ENCODE data around the gene ZRANB2.
A peak's percentile ranks its signal among the peaks of the same experiment; 100 is the strongest.

ZRANB2 gene

DNA sequence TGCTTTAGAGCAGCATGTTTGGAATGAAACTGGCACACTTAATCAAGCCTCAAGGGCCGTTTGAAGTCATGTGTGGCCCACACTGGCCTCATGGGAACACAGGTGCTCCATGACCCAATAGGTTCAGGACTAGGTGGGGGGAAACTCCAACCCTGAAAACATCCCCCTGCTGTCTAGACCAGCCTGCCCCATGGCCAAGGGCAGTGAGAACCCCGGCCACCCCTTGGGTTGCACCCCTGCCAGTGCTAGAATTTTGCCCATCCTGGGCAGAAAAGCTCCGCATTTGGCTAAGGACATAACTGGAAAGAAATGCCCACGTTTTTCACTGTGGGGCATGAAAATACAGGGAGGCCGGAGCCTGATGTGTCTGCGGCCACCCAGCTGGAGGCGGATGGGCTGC lies 27.1 kb downstream of the ZRANB2 start:
- Histone ChIP-seq H3K27ac (ENCODE audit: low read depth, low read length) (no peak overlapping the region), H3K4me1 (ENCODE audit: control insufficient read depth in 1 of 2, insufficient read depth in 2 of 2, low read length in 2 of 2) (no peaks in the 10 kb centered on the region), H3K23ac (ENCODE audit: low read length) (no peak overlapping the region), H3K9me3 (ENCODE audit: insufficient read depth, low read depth, low read length) (no peaks in the 10 kb centered on the region), H3K9ac (ENCODE audit: low read length) (no peak overlapping the region), H4K91ac (ENCODE audit: low read depth, low read length) (no peak overlapping the region), H3K4ac (ENCODE audit: low read depth, low read length) (no peak overlapping the region), H4K12ac (ENCODE audit: low read depth, low read length) (no peak overlapping the region), H3K79me2 (ENCODE audit: control insufficient read depth, insufficient read depth, low read length, poor library complexity) (no peaks in the 10 kb centered on the region), H3K18ac (ENCODE audit: low read length) (no peak overlapping the region), H3K36me3 (ENCODE audit: control insufficient read depth in 1 of 2, insufficient read depth in 2 of 2, low read length in 2 of 2) (no peaks in the 10 kb centered on the region), H3K14ac (ENCODE audit: low read length) (no peak overlapping the region), H2BK5ac (ENCODE audit: low read depth, low read length, poor library complexity) (no peak overlapping the region), H3K27me3 (ENCODE audit: insufficient read depth, low read length) (no peaks in the 10 kb centered on the region), H3K4me3 (ENCODE audit: low read depth, low read length) (no peak overlapping the region), H2BK12ac (ENCODE audit: low read length) (no peak overlapping the region), H4K8ac (ENCODE audit: low read depth, low read length) (no peak overlapping the region), H3K79me1 (ENCODE audit: low read length) (no peaks in the 10 kb centered on the region), H2BK120ac (ENCODE audit: insufficient read depth, low read length, poor library complexity) (no peak overlapping the region), H3K4me2 (ENCODE audit: low read length) (no peak overlapping the region), H2AK5ac (ENCODE audit: low read length) (no peak overlapping the region), H2AFZ (ENCODE audit: insufficient read depth, low read length, poor library complexity) (no peak overlapping the region)
- no peak for DNase-seq
- WGBS (ENCODE audit: extremely low coverage, insufficient coverage, insufficient read length): no CpG with 5 or more reads among the region's 7 CpGs

DNA sequence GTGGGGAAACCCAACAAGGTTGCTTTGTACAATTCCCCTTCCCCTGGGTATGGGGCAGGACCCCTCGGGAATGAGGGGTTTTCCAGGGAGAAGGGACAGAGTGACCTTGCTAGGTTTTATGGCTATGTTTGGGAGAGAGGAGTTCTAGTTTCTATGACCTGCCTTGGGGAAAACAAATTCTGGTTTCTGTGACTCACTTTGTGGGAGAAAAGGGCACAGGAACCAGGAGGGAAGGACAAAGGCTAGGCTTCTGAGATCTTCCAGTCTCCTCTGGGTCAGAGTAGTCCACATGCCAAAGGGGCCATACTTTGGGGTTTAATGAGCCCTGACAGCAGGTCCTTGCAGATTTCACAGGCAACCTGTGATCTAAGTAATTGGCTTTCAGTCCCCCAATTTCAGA lies 27.7 kb downstream of the ZRANB2 start:
- Histone ChIP-seq H3K18ac (ENCODE audit: low read length) (no peak overlapping the region), H3K4me2 (ENCODE audit: low read length) (no peak overlapping the region), H3K4ac (ENCODE audit: low read depth, low read length) (no peak overlapping the region), H4K91ac (ENCODE audit: low read depth, low read length) (no peak overlapping the region), H2BK12ac (ENCODE audit: low read length) (no peak overlapping the region), H4K8ac (ENCODE audit: low read depth, low read length) (no peak overlapping the region), H4K12ac (ENCODE audit: low read depth, low read length) (no peak overlapping the region), H3K23ac (ENCODE audit: low read length) (no peak overlapping the region), H2AFZ (ENCODE audit: insufficient read depth, low read length, poor library complexity) (no peak overlapping the region), H3K14ac (ENCODE audit: low read length) (no peak overlapping the region), H3K79me2 (ENCODE audit: control insufficient read depth, insufficient read depth, low read length, poor library complexity) (no peaks in the 10 kb centered on the region), H3K27ac (ENCODE audit: low read depth, low read length) (no peak overlapping the region), H2AK5ac (ENCODE audit: low read length) (no peak overlapping the region), H3K9ac (ENCODE audit: low read length) (no peak overlapping the region), H3K27me3 (ENCODE audit: insufficient read depth, low read length) (peaks cover 3% of the 10 kb centered on the region), H3K9me3 (ENCODE audit: insufficient read depth, low read depth, low read length) (no peaks in the 10 kb centered on the region), H3K4me3 (ENCODE audit: low read depth, low read length) (no peak overlapping the region), H3K36me3 (ENCODE audit: control insufficient read depth in 1 of 2, insufficient read depth in 2 of 2, low read length in 2 of 2) (no peaks in the 10 kb centered on the region), H2BK5ac (ENCODE audit: low read depth, low read length, poor library complexity) (no peak overlapping the region), H3K79me1 (ENCODE audit: low read length) (no peaks in the 10 kb centered on the region), H3K4me1 (ENCODE audit: control insufficient read depth in 1 of 2, insufficient read depth in 2 of 2, low read length in 2 of 2) (no peaks in the 10 kb centered on the region), H2BK120ac (ENCODE audit: insufficient read depth, low read length, poor library complexity) (no peak overlapping the region)
- DNase-seq: no peak
- WGBS (ENCODE audit: extremely low coverage, insufficient coverage, insufficient read length): no CpG with 5 or more reads among the region's 1 CpG

DNA sequence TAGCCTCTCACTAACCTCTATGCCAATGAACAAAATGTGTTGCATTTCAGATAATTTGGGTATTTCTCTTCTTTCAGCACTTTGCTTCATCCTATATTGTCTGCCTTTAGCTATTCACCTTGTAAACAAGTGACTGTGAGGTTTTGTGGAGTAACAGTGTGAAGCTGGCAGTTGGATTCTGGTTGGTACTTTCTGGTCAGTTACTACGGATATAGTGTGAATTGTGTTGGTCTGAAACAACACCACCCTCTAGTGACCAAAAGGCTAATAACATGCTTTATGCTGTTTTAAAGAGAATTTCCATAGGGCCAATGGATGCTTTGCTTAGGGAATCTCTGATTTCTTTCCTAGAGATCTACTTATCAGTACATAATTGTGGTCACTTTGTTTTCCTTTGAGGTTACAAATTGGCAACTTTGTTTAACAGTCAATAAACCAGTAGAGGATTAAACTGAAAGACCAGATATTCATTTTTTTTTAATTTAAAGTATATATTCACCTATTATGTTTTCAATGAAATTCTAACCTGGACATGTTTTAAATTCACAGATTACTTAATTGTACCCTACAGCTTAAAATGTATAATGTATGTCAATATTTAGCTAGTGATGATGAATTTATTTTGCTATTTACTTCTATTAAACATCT lies 30.8 kb downstream of the ZRANB2 start:
- no CpG with 5 or more reads among the region's 1 CpG for WGBS (ENCODE audit: extremely low coverage, insufficient coverage, insufficient read length)
- H2BK120ac ChIP-seq (ENCODE audit: insufficient read depth, low read length, poor library complexity): no peak overlapping the region
- no peak overlapping the region for H2AK5ac ChIP-seq (ENCODE audit: low read length)

DNA sequence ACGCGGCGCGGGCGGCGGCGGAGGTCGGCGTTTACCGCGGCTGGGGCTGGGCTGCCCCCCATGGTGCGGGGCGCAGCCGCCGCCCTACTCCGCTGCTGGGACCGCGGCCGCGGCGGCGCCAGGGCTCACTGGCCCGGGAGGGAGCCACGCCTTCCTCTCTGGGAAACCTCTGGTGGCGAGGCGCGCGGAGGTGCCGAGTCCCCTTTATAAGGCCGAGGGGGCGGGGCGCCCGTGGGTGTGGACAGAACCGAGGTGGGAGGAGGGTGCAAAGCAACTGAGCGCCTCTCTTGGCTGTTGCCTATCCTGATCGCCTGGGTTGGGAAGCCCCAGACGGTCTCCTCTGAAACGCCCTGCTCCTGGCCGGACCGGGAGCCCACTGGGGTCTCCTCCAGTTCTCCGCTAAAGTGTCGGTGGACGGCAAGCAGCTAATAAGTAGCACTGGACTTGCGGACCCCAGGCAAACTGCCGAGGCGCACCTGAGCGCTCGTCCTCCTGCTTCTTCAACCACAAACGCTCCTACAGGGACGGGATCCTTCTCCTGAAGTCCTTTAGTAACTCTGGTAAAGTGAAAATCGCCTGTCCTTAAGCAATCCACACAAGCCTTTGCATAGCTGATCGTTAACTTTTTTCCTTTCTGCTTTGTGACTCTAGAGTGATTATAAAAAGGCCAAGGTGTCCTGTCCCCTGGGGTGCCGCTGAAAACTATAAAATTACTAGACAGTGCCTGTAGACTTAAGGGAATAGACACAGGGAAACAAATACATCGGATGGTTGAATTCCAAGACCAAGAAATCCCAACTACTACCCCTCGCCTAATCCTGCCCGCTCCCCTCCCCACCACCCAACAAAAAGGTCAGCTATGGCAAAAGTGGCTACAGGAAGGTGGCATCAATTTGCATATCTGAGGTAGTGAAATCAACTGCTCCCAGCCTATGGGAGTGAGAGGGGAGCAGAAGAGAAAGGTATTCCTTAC lies 32.9 kb downstream of the ZRANB2 start, which contains the start of gene PTGER3:
TSS of gene PTGER3 (minus strand) at position 182 of the 973 bp plus-strand sequence. CDS start 239 bp downstream, outside the sequence.
- peak within 1 kb of the TSS; percentile 40 for H2AFZ ChIP-seq (ENCODE audit: insufficient read depth, low read length, poor library complexity)
- H3K4me2 ChIP-seq (ENCODE audit: low read length): peak within 1 kb of the TSS; percentile 87
- peaks cover 7% of the 10 kb centered on the region for H3K9me3 ChIP-seq (ENCODE audit: insufficient read depth, low read depth, low read length)
- H3K4ac ChIP-seq (ENCODE audit: low read depth, low read length): no peak within 1 kb of the TSS
- no peaks in the 10 kb centered on the region for H3K79me1 ChIP-seq (ENCODE audit: low read length)
- no peak within 1 kb of the TSS for H3K9ac ChIP-seq (ENCODE audit: low read length)
- no CpG with 5 or more reads among the region's 56 CpGs for WGBS (ENCODE audit: extremely low coverage, insufficient coverage, insufficient read length)
- no peak within 1 kb of the TSS for H4K91ac ChIP-seq (ENCODE audit: low read depth, low read length)
- H3K4me3 ChIP-seq (ENCODE audit: low read depth, low read length): peak within 1 kb of the TSS; percentile 62
- no peak within 1 kb of the TSS for H3K18ac ChIP-seq (ENCODE audit: low read length)
- no peak within 1 kb of the TSS for H2BK12ac ChIP-seq (ENCODE audit: low read length)
- no peak within 1 kb of the TSS for H2AK5ac ChIP-seq (ENCODE audit: low read length)
- peak; percentile 71 to 91 for DNase-seq
- no peaks in the 10 kb centered on the region for H3K36me3 ChIP-seq (ENCODE audit: control insufficient read depth in 1 of 2, insufficient read depth in 2 of 2, low read length in 2 of 2)
- H4K12ac ChIP-seq (ENCODE audit: low read depth, low read length): no peak within 1 kb of the TSS
- peaks cover 5 to 7% of the 10 kb centered on the region in 2 experiments for H3K4me1 ChIP-seq (ENCODE audit: control insufficient read depth in 1 of 2, insufficient read depth in 2 of 2, low read length in 2 of 2)
- no peak within 1 kb of the TSS for H4K8ac ChIP-seq (ENCODE audit: low read depth, low read length)
- no peak within 1 kb of the TSS for H3K27ac ChIP-seq (ENCODE audit: low read depth, low read length)
- H2BK5ac ChIP-seq (ENCODE audit: low read depth, low read length, poor library complexity): no peak within 1 kb of the TSS
- H3K23ac ChIP-seq (ENCODE audit: low read length): no peak within 1 kb of the TSS
- no peak within 1 kb of the TSS for H2BK120ac ChIP-seq (ENCODE audit: insufficient read depth, low read length, poor library complexity)
- no peaks in the 10 kb centered on the region for H3K79me2 ChIP-seq (ENCODE audit: control insufficient read depth, insufficient read depth, low read length, poor library complexity)
- H3K14ac ChIP-seq (ENCODE audit: low read length): no peak within 1 kb of the TSS
- peaks cover 17% of the 10 kb centered on the region for H3K27me3 ChIP-seq (ENCODE audit: insufficient read depth, low read length)

More for the DNA sequence above, 30.8 kb downstream of the ZRANB2 start:
- Histone ChIP-seq H3K27me3 (ENCODE audit: insufficient read depth, low read length) (peaks cover 17% of the 10 kb centered on the region), H3K9me3 (ENCODE audit: insufficient read depth, low read depth, low read length) (peaks cover 7% of the 10 kb centered on the region), H2BK12ac (ENCODE audit: low read length) (no peak overlapping the region), H3K4me1 (ENCODE audit: control insufficient read depth in 1 of 2, insufficient read depth in 2 of 2, low read length in 2 of 2) (peaks cover 5 to 7% of the 10 kb centered on the region in 2 experiments), H4K8ac (ENCODE audit: low read depth, low read length) (no peak overlapping the region), H3K4ac (ENCODE audit: low read depth, low read length) (no peak overlapping the region), H3K14ac (ENCODE audit: low read length) (no peak overlapping the region), H3K79me1 (ENCODE audit: low read length) (no peaks in the 10 kb centered on the region), H3K4me3 (ENCODE audit: low read depth, low read length) (no peak overlapping the region), H4K12ac (ENCODE audit: low read depth, low read length) (no peak overlapping the region), H3K9ac (ENCODE audit: low read length) (no peak overlapping the region), H2AFZ (ENCODE audit: insufficient read depth, low read length, poor library complexity) (no peak overlapping the region), H3K4me2 (ENCODE audit: low read length) (no peak overlapping the region), H3K27ac (ENCODE audit: low read depth, low read length) (no peak overlapping the region), H3K23ac (ENCODE audit: low read length) (no peak overlapping the region), H2BK5ac (ENCODE audit: low read depth, low read length, poor library complexity) (no peak overlapping the region), H4K91ac (ENCODE audit: low read depth, low read length) (no peak overlapping the region), H3K79me2 (ENCODE audit: control insufficient read depth, insufficient read depth, low read length, poor library complexity) (no peaks in the 10 kb centered on the region), H3K36me3 (ENCODE audit: control insufficient read depth in 1 of 2, insufficient read depth in 2 of 2, low read length in 2 of 2) (no peaks in the 10 kb centered on the region), H3K18ac (ENCODE audit: low read length) (no peak overlapping the region)
- DNase-seq: peak; percentile 54 to 92
